ENCODE measurements around the gene KHK. TPM values are rescaled to one million over a fixed set of nuclear protein-coding genes. Genes with fewer than 3 reads are reported as not detected.

Gene KHK
- 0.11 and 0.31 TPM in 2 replicates for total RNA-seq (2014; rRNA removed; shearing (Covaris generic))

DNA sequence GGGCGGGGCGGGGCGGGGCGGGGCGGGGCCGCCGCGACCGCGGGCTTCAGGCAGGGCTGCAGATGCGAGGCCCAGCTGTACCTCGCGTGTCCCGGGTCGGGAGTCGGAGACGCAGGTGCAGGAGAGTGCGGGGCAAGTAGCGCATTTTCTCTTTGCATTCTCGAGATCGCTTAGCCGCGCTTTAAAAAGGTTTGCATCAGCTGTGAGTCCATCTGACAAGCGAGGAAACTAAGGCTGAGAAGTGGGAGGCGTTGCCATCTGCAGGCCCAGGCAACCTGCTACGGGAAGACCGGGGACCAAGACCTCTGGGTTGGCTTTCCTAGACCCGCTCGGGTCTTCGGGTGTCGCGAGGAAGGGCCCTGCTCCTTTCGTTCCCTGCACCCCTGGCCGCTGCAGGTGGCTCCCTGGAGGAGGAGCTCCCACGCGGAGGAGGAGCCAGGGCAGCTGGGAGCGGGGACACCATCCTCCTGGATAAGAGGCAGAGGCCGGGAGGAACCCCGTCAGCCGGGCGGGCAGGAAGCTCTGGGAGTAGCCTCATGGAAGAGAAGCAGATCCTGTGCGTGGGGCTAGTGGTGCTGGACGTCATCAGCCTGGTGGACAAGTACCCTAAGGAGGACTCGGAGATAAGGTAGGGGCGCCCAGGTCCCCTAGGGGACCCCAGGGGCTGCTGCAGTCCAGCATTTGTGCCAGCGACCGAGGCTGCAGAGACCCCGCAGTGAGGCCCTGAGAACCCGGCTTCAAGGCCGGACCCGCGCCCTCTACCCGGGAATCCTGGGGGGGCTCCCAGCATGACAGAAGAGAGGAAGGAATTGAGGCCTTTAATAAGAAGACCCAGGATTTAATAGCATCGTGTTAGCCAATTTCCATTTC lies at the start of gene KHK:
KHK (plus strand) TSS at position 49 of the 870 bp plus-strand sequence; CDS start at position 537, 488 bp downstream.
- H3K4me3 ChIP-seq = peak within 1 kb of the TSS; percentile 46
- H3K4me1 ChIP-seq (replicated peaks) = peaks cover 20% of the 10 kb centered on the region
- H3K36me3 ChIP-seq = peaks cover 24% of the 10 kb centered on the region
- no peaks in the 10 kb centered on the region for H3K9me3 ChIP-seq (replicated peaks)
- DNase-seq (ENCODE audit: low read depth in 1 of 2, low spot score in 2 of 2) = no peak
- no peaks in the 10 kb centered on the region for H3K27me3 ChIP-seq (replicated peaks)
- peak within 1 kb of the TSS; percentile 37 for H3K27ac ChIP-seq

DNA sequence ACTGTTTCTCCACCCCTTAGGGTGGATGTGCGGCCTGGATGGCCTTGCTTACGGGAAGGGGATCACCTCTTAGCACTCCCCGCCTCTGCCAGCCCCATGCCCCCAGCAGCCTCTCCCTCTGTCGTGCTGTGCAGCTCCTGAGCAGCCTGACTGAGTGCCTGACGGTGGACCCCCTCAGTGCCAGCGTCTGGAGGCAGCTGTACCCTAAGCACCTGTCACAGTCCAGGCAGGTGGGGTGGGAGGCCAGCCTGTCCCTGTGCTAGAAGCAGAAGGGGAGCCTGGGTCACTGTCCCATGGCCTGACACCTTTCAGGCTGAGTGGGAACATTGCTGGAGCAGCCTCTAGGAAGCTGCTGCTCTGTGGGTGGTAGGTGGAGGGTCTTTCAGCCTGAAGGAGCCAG lies 48.6 kb upstream of the KHK start:
- H3K27me3 ChIP-seq (replicated peaks) = no peaks in the 10 kb centered on the region
- DNase-seq (ENCODE audit: low read depth in 1 of 2, low spot score in 2 of 2) = no peak
- H3K36me3 ChIP-seq = peaks cover 91% of the 10 kb centered on the region
- no peak overlapping the region for H3K27ac ChIP-seq
- H3K4me3 ChIP-seq = no peak overlapping the region
- peaks cover 44% of the 10 kb centered on the region for H3K4me1 ChIP-seq (replicated peaks)
- H3K9me3 ChIP-seq (replicated peaks) = no peaks in the 10 kb centered on the region

DNA sequence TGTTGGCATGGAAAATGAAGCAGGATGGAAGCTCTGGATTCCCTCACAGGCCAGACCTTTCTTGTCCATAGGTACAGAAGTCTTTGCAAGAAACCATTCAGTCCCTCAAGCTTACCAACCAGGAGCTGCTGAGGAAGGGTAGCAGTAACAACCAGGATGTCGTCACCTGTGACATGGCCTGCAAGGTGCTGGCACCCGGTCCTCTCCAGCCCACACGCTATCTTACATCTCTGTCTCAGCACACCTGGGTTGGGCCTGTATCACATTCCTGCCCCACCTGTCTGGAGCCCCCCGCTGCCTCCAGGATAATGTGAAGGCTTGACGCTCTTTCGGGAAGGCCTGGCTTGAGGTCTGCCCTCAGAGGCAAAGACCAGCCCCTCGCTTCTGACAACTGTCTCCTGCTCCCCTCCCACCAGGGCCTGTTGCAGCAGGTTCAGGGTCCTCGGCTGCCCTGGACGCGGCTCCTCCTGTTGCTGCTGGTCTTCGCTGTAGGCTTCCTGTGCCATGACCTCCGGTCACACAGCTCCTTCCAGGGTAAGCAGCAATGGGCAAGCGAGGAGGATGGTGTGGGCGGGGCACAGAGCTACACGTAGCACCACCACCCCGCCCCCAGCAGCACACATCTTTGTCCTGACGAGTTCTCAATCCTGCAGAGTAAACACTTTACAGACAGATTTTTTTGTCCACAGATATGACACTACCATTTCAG lies 47.8 kb upstream of the KHK start:
- no peak overlapping the region for H3K27ac ChIP-seq
- H3K27me3 ChIP-seq (replicated peaks) = no peaks in the 10 kb centered on the region
- no peaks in the 10 kb centered on the region for H3K9me3 ChIP-seq (replicated peaks)
- no peak overlapping the region for H3K4me3 ChIP-seq
- peaks cover 51% of the 10 kb centered on the region for H3K4me1 ChIP-seq (replicated peaks)
- DNase-seq (ENCODE audit: low read depth in 1 of 2, low spot score in 2 of 2) = no peak
- peaks cover 86% of the 10 kb centered on the region for H3K36me3 ChIP-seq

DNA sequence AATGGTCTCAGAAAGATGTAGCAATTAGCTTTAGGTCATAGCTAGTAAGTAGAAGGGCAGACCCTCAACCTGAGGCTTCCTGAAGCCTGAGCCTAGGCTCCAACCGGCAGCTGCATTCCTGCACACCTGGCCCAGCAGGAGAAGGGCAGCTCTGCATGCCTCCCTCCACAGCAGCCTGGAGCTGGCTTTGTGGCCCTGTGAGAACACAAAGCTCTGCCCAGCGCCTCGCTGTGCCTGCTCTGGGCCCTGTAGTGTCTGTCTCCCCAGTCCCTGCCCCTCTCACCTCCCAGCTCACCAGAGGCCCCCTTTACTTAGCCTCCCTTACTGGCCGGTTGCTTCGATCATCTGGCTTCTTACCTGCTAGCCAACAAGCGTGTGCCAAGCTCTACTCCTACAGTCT lies 47.1 kb upstream of the KHK start:
- Histone ChIP-seq H3K9me3 (replicated peaks) (no peaks in the 10 kb centered on the region), H3K4me1 (replicated peaks) (peaks cover 48% of the 10 kb centered on the region), H3K36me3 (peaks cover 83% of the 10 kb centered on the region), H3K27me3 (replicated peaks) (no peaks in the 10 kb centered on the region), H3K4me3 (no peak overlapping the region), H3K27ac (no peak overlapping the region)
- DNase-seq (ENCODE audit: low read depth in 1 of 2, low spot score in 2 of 2) = no peak

DNA sequence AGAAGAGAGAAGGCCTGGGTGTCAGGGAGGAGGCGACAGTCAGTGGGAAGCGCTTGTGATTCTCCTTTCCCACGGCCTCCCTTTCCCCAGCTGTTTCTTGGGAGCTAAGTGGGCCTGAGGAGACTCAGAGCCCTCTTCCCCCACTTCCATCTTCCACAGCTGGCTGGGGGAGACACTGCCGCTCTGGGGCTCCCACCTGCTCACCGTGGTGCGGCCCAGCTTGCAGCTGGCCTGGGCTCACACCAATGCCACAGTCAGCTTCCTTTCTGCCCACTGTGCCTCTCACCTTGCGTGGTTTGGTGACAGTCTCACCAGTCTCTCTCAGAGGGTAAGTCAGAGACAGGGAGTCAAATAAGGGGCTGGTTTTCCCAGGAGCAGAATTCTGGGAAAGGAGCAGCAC lies 46.7 kb upstream of the KHK start:
- Histone ChIP-seq H3K4me3 (no peak overlapping the region), H3K4me1 (replicated peaks) (peaks cover 48% of the 10 kb centered on the region), H3K27ac (no peak overlapping the region), H3K9me3 (replicated peaks) (no peaks in the 10 kb centered on the region), H3K36me3 (peaks cover 78% of the 10 kb centered on the region), H3K27me3 (replicated peaks) (no peaks in the 10 kb centered on the region)
- DNase-seq (ENCODE audit: low read depth in 1 of 2, low spot score in 2 of 2) = no peak

DNA sequence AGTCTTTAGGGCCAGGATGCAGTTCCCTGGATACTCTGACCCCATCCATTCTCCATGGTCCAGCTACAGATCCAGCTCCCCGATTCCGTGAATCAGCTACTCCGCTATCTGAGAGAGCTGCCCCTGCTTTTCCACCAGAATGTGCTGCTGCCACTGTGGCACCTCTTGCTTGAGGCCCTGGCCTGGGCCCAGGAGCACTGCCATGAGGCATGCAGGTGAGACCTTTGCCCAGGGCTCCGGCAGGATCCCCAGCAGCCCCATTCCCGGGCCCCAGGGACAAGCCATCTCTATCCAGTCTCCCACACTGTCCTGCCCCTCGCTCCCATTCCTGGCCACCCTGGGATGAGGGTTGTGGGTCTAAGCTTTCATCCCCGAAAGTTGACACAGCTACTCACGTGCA lies 46.3 kb upstream of the KHK start:
- peak overlapping the region; percentile 60; the same call in 1 of the 2 replicates for H3K27ac ChIP-seq

DNA sequence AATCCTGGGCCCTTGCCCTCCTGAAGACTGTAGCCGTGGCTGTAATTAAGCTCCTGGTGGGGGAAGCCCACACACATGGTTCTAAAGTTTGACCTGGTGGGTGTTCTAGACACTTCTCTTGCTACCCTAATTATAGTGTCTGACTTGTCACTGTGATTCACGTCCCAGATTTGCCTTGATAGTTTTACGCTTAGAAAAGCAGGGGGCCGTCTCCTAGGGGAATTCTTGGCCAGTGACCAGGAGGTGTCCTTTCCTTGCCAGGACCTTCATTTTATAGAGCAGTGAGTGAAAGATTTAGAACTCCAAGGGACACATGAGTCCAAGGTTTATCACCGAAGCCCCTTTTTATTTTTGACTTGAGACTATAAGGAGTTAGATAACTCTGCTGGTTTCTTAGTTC lies 44.8 kb upstream of the KHK start:
- Histone ChIP-seq H3K36me3 (peaks cover 64% of the 10 kb centered on the region), H3K27ac (peak overlapping the region; percentile 60), H3K4me3 (no peak overlapping the region), H3K27me3 (replicated peaks) (no peaks in the 10 kb centered on the region), H3K4me1 (replicated peaks) (peaks cover 48% of the 10 kb centered on the region), H3K9me3 (replicated peaks) (no peaks in the 10 kb centered on the region)
- DNase-seq (ENCODE audit: low read depth in 1 of 2, low spot score in 2 of 2) = peak; percentile 89 to 90

More for the DNA sequence above, 46.3 kb upstream of the KHK start:
- peaks cover 48% of the 10 kb centered on the region for H3K4me1 ChIP-seq (replicated peaks)
- no peak overlapping the region for H3K4me3 ChIP-seq
- peaks cover 76% of the 10 kb centered on the region for H3K36me3 ChIP-seq
- H3K9me3 ChIP-seq (replicated peaks) = no peaks in the 10 kb centered on the region
- no peak for DNase-seq (ENCODE audit: low read depth in 1 of 2, low spot score in 2 of 2)
- no peaks in the 10 kb centered on the region for H3K27me3 ChIP-seq (replicated peaks)

DNA sequence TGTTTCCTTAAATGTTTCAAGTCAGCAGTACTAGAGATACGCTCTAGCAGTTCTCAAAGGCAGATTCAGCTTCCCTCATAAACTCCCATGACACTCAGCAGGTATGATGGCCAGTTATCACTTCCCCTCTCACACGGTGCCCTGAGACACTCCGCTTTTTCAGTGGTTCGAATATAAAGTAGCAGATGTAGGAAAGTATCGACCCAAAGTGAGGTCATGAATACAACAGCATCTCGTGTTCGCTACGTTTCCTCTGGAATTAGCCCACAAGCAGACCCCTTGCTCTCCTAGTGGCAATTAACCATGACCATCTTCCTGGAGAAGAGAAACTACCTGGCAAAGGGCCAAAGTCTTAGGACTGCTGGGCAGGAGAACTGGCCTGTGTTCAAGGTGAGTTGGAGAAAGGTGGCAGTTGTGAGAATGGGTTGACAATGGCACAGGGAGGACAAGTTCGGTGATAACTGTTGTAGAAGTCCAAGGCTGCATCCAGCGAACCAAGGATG lies 44.4 kb upstream of the KHK start:
- H3K27me3 ChIP-seq (replicated peaks) = no peaks in the 10 kb centered on the region
- DNase-seq (ENCODE audit: low read depth in 1 of 2, low spot score in 2 of 2) = no peak
- no peaks in the 10 kb centered on the region for H3K9me3 ChIP-seq (replicated peaks)
- H3K27ac ChIP-seq = peak overlapping the region; percentile 60
- H3K4me1 ChIP-seq (replicated peaks) = peaks cover 48% of the 10 kb centered on the region
- no peak overlapping the region for H3K4me3 ChIP-seq
- H3K36me3 ChIP-seq = peaks cover 59% of the 10 kb centered on the region

DNA sequence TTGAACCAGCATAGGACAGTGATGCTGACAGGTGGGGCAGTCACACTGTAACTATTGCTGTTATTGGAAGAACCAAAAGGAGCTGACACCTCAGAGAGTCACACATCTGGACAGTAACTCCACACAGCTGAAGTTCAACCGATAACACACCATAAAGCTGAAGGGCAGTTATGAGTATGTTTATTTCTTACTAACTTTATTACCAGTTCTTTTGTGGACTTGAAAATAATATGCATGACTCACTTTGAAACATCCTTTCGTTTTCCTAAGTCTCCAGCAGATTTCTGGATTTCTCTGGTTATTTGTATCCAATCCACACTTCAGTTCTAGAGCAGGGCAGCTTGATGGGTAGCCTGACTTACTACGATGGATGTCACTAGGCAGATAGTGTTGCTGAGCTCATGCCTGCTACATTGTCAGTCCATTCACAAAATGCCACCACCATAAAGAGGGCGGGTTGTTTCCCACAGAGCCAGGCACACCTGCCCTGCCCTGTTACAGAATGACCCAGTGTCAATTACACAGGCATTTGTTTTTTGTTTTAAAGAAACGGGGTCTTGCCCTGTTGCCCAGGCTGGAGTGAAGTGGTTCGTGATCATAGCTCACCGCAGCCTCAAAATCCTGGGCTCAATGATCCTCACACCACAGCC lies 43.5 kb upstream of the KHK start:
- H3K27ac ChIP-seq = peak overlapping the region; percentile 60
- H3K27me3 ChIP-seq (replicated peaks) = no peaks in the 10 kb centered on the region
- peak in 1 of 2 experiments; percentile 72 for DNase-seq (ENCODE audit: low read depth in 1 of 2, low spot score in 2 of 2)

DNA sequence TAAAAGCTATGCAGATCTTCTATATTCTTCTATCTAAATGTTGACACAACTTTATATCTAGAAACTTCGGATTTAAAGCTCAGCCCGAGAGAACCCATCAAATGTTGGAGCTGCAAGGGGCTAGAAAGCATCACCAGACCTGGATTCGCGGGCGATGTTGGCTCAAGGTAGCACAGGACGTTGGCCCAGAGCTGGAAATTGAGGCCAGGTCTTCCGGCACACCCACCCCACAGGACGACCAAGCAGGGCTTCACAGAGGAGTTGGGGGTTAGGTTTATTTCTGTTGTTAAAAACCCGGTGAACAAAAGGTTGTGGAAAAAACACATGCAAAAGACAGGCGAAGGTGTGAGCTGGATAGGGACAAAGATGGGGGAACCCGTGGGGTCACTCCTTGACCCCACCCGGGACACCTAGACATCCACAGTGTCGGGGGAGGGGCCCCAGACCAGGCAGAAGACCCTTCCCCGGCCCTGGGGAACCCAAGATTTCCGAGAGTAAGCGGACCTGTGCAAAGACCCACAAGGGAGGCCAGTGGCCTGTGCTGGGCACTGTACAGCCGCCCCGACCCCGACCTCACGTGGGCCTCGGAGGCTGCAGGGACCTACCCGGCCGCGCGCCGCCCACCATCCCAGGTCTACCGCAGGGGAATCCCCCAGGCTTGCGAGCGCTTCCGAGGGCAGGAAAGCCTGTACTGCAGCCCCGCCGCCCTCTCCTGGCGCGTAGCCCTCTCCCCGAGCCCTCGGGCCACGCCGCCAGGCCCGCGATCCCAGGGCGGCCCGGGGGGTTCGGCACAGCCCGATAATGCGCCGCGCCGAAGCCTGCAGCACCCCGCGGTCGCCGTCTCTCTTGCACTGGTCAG lies 36.9 kb upstream of the KHK start:
- peaks cover 19% of the 10 kb centered on the region for H3K4me1 ChIP-seq (replicated peaks)
- peak in 1 of 2 experiments; percentile 69 for DNase-seq (ENCODE audit: low read depth in 1 of 2, low spot score in 2 of 2)
- H3K27ac ChIP-seq = 0 out of 2 replicates have a peak overlapping the region, but pooled peaks have one; percentile 0
- H3K36me3 ChIP-seq = peaks cover 19% of the 10 kb centered on the region
- H3K27me3 ChIP-seq (replicated peaks) = no peaks in the 10 kb centered on the region
- H3K4me3 ChIP-seq = peak overlapping the region; percentile 61
- H3K9me3 ChIP-seq (replicated peaks) = 0 out of 2 replicates have a peak, but pooled peaks cover 2% of the 10 kb centered on the region

More for the DNA sequence above, 43.5 kb upstream of the KHK start:
- Histone ChIP-seq H3K4me1 (replicated peaks) (peaks cover 48% of the 10 kb centered on the region), H3K9me3 (replicated peaks) (no peaks in the 10 kb centered on the region), H3K4me3 (no peak overlapping the region), H3K36me3 (peaks cover 50% of the 10 kb centered on the region)

DNA sequence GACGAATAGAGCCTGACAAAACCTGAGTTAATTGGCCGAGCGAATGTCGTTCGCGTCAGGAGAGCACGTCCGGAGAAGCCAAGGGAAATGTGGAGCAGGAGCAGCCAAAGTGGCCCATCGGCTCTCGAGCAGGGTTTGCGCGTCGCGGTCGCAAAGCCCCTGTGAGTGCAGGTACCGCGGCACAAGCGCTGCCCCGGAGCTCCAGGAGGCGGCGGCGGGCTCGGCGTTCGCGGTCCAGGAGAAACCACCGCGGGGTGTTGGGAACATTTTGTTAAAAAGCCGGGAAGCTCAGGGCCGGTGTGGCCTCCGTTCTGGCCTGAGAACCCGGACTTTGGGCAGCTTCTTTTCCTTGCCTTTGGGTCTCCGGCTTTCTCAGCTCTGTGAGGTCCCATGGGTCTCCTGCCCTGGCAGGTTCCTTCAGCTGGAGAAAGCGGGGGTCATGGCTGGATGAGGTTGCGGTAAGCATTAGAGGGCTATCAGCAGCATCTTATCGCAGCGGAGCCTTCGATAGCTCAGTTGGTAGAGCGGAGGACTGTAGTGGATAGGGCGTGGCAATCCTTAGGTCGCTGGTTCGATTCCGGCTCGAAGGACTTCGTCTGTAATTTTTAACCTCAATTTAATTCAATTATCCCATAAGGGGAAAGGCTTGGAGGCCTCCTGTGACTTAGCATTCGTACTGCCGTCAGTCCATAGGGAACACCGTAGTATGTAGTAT lies 36.1 kb upstream of the KHK start:
- Histone ChIP-seq H3K27me3 (replicated peaks) (no peaks in the 10 kb centered on the region), H3K9me3 (replicated peaks) (0 out of 2 replicates have a peak, but pooled peaks cover 2% of the 10 kb centered on the region), H3K4me1 (replicated peaks) (peaks cover 19% of the 10 kb centered on the region), H3K36me3 (peaks cover 24% of the 10 kb centered on the region), H3K27ac (peak overlapping the region; percentile 63), H3K4me3 (peak overlapping the region; percentile 61)
- DNase-seq (ENCODE audit: low read depth in 1 of 2, low spot score in 2 of 2) = peak; percentile 90 to 99
